Activated CD8-positive, alpha-beta T cell treated with anti-CD3 and anti-CD28 coated beads for 36 hours (primary cell): ENCODE data around the gene KXD1. TPM values are rescaled to one million over a fixed set of nuclear protein-coding genes. Genes with fewer than 3 reads are reported as not detected.
"Not testable (repeated sequence)": the region's sequence is repeated elsewhere in the genome, so short reads cannot be mapped to it uniquely, and the experiment has no call there.

Source experiments
- ATAC-seq: fragments of 200-7000 bp; cut with Tn5 transposase; one replicate; pipeline ENCODE4 v1.10.0; 2021; ENCODE audit warnings: mild to moderate bottlenecking, moderate library complexity
- CTCF ChIA-PET: fragments of 350-600 bp; sonication (Branson Sonifier 250); formaldehyde crosslinking; loops from one replicate; lab custom pipeline; 2021; ENCODE audit warnings: antibody characterized with exemption; lab: Charles Lee
- POLR2A ChIA-PET: fragments of 350-600 bp; sonication (Branson Sonifier 250); formaldehyde crosslinking; loops from one replicate; lab custom pipeline; 2021; ENCODE audit warnings: antibody characterized with exemption; lab: Charles Lee
- DNase-seq: peaks from one replicate; pipeline ENCODE4 v3.0.0-alpha.2; 2020
- H3K27ac Mint-ChIP-seq: one replicate; pipeline ENCODE4 v1.8.0; 2021; ENCODE audit warnings: mild to moderate bottlenecking, mixed read lengths
- H3K27me3 Mint-ChIP-seq: one replicate; pipeline ENCODE4 v1.8.0; 2021; ENCODE audit warnings: mixed read lengths
- H3K36me3 Mint-ChIP-seq: one replicate; pipeline ENCODE4 v1.8.0; 2021; ENCODE audit warnings: low read depth, mixed read lengths
- H3K4me1 Mint-ChIP-seq: one replicate; pipeline ENCODE4 v1.8.0; 2021; ENCODE audit warnings: low read depth, mixed read lengths
- H3K4me3 Mint-ChIP-seq: one replicate; pipeline ENCODE4 v1.8.0; 2021; ENCODE audit warnings: mild to moderate bottlenecking, moderate library complexity, mixed read lengths
- H3K9me3 Mint-ChIP-seq: one replicate; pipeline ENCODE4 v1.8.0; 2021; ENCODE audit warnings: mixed read lengths
- intact Hi-C: fragments of 100-400 bp; cut with micrococcal nuclease; formaldehyde crosslinking; loops from one replicate; pipeline ENCODE4 v1.10.0; 2022
- total RNA-seq, 2 experiments: library from RNA; stranded (reverse); gene quantifications; one replicate each; pipeline ENCODE4 v1.2.3, GENCODE V29; 2021
- TF ChIP-seq, protein P1 (sequence below): fragments of 200-600 bp; IDR thresholded peaks from one replicate; pipeline ENCODE4 v1.8.0; 2022; ENCODE audit warnings: antibody characterized with exemption, mild to moderate bottlenecking

The KXD1 gene
- total RNA-seq, 2 experiments from 2014 or later: 137 to 142 TPM

DNA sequence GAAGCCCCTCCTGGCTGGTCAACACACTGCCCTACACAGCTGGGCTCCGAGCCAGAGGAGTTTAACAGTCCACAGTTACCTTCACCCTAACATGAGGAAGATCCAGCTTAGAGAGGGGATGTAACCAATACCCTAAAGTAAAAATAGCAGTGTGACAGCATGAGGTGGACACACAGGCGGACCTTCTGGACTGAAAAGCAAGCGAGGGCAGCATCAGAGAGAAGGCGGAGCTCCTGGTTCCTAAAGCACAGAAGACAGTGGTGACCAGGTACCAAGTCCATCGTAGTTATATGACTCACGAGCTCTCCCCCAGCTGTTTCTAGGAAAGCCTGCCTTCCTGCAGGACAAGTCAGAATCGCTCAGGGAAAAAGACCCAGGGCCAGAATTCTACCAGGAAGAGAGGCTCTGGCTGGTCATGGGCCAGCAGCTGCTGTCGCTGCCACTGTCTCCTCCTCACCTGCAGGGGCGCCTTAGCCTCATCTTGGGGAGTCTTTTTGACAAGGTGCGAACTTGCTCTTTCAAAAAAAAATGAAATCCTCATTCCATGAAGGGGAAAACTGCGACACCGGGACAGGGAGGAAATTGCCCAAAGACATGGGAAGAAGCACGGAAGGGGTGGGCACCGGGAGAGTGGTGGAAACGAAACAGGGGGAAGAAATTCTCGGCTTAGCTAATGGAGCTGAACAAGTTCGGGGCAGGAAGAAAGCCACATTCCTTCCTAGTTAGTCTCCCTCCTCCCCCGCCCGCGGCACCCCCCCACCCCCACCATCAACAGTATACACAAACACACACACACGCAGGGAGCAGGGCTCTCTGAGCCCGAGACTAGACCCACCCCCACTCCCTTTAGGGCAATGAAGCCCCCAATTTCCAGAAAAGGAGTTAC lies 37.5 kb upstream of the KXD1 start:
- peak; percentile 78 for DNase-seq
- ChIA-PET POLR2A (interaction anchor here (0.7 to 3.8 kb wide), 10 partner anchors 8 to 101 kb away, joined by 3 to 20 read pairs (median 6); partner anchors contain the start of genes REX1BD, SSBP4 and UBA52), CTCF (interaction anchor here (0.8 to 6.6 kb wide), 49 partner anchors 12 to 328 kb away, joined by 3 to 97 read pairs (median 5); partner anchors contain the start of genes REX1BD, UBA52 and UPF1)
- Mint-ChIP-seq H3K36me3 (no peaks in the 10 kb centered on the region), H3K27ac (peak overlapping the region; percentile 80), H3K4me3 (peak overlapping the region; percentile 76), H3K27me3 (no peaks in the 10 kb centered on the region), H3K9me3 (no peaks in the 10 kb centered on the region), H3K4me1 (peaks cover 28% of the 10 kb centered on the region)
- TF ChIP-seq, protein P1, sequence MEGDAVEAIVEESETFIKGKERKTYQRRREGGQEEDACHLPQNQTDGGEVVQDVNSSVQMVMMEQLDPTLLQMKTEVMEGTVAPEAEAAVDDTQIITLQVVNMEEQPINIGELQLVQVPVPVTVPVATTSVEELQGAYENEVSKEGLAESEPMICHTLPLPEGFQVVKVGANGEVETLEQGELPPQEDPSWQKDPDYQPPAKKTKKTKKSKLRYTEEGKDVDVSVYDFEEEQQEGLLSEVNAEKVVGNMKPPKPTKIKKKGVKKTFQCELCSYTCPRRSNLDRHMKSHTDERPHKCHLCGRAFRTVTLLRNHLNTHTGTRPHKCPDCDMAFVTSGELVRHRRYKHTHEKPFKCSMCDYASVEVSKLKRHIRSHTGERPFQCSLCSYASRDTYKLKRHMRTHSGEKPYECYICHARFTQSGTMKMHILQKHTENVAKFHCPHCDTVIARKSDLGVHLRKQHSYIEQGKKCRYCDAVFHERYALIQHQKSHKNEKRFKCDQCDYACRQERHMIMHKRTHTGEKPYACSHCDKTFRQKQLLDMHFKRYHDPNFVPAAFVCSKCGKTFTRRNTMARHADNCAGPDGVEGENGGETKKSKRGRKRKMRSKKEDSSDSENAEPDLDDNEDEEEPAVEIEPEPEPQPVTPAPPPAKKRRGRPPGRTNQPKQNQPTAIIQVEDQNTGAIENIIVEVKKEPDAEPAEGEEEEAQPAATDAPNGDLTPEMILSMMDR: peak; percentile 77
- intact Hi-C loops: loop anchor here (5.0 kb wide), 3 partner anchors 37 to 117 kb away; partner anchors contain the start of genes KLHL26, KXD1 and UBA52
- ATAC-seq: no peak

DNA sequence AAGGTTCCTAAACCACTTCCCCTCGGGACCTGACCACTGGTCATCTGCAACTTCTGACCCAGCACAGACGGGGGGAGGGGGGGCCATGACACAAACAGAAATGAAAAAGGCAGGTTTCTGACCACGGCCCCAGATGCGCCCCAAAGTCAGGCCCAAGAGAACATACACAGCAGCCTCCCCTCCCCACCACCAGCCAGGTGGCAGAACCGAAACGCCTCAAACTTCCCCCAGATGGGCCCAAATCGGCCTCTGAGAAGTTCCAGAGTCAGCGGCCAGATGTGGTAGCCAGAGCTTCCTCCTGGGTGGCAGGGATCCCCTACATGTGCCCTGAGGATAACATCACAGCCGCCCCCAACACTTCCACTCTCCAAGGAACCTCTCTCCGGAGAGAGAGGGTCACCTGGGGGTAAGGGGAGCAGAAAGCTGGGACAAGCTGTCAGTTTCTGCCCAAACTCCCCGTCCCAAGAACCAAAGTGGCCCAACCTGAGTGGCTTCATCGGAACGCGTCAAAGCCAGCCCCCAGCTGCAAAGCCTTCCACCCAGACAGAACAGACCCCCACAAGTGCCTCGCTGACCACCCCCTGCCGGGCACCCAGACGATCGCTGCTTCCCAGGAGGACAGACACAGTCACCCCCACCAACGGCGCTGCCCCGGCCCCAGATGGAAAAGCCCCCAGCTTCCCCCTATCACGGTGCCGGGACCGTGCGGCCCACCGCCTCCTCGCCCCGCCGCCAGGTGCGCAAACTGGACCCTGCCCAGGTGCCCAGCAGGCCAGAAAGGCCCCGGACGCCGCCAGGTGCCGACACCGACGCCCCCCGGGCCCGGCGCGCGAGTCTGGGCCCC lies 36.6 kb upstream of the KXD1 start:
- Mint-ChIP-seq H3K4me3 (peak overlapping the region; percentile 76), H3K36me3 (no peaks in the 10 kb centered on the region), H3K27ac (peak overlapping the region; percentile 94), H3K9me3 (no peaks in the 10 kb centered on the region), H3K27me3 (no peaks in the 10 kb centered on the region), H3K4me1 (peaks cover 19% of the 10 kb centered on the region)
- POLR2A ChIA-PET: interaction anchor here (0.7 to 3.8 kb wide), 17 partner anchors 9 to 423 kb away, joined by 3 to 20 read pairs (median 3); partner anchors contain the start of genes REX1BD, SSBP4 and UBA52
- no peak for ATAC-seq
- TF ChIP-seq, protein P1: no peak
- CTCF ChIA-PET: interaction anchor here (0.9 to 6.6 kb wide), 38 partner anchors 11 to 398 kb away, joined by 3 to 97 read pairs (median 6); partner anchors contain the start of genes COPE, REX1BD, UBA52 and UPF1
- peak; percentile 43 for DNase-seq
- intact Hi-C loops: loop anchor here (5.0 kb wide), 3 partner anchors 36 to 116 kb away; partner anchors contain the start of genes KLHL26, KXD1 and UBA52

DNA sequence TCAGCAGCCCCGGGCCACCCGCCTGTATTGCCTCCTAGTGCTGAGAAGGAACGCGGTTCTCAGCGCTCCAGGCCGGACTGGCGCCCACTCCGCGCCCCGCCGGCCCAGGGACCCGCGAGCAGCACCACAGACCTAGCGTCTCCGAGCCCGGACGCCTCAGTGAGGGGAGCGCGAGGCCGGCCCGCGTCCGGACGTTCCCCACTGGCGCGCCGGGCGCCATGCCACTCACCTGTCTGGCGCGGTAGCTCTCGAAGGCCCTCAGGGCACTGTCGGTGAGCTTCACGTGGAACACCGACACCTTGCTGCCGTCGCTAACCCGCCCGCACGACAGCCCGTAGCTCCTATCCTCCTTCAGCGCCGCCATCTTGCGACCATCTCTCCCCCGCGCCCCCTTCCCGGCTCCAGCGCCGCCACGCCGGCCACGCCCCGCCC lies 36.0 kb upstream of the KXD1 start, which contains the start of gene ELL:
TSS of gene ELL (minus strand) at position 379 of the 432 bp plus-strand sequence. CDS start at position 364, 15 bp downstream.
- ChIA-PET POLR2A (interaction anchor here (0.7 to 3.8 kb wide), 14 partner anchors 10 to 423 kb away, joined by 3 to 20 read pairs (median 4); partner anchors contain the start of genes COPE, DDX49, REX1BD and SSBP4), CTCF (interaction anchor here (1.0 to 6.6 kb wide), 14 partner anchors 15 to 397 kb away, joined by 3 to 97 read pairs (median 10); partner anchors contain the start of genes COPE, REX1BD and UBA52)
- no peaks in the 10 kb centered on the region for H3K36me3 Mint-ChIP-seq
- peak within 1 kb of the TSS; percentile 76 for H3K4me3 Mint-ChIP-seq
- ATAC-seq (no peak), DNase-seq (no peak)
- peak within 1 kb of the TSS; percentile 94 for H3K27ac Mint-ChIP-seq
- H3K4me1 Mint-ChIP-seq: peaks cover 13% of the 10 kb centered on the region
- TF ChIP-seq, protein P1: no peak
- H3K27me3 Mint-ChIP-seq: no peaks in the 10 kb centered on the region
- intact Hi-C loops: loop anchor here (5.0 kb wide), 3 partner anchors 36 to 116 kb away; partner anchors contain the start of genes KLHL26, KXD1 and UBA52
- no peaks in the 10 kb centered on the region for H3K9me3 Mint-ChIP-seq

DNA sequence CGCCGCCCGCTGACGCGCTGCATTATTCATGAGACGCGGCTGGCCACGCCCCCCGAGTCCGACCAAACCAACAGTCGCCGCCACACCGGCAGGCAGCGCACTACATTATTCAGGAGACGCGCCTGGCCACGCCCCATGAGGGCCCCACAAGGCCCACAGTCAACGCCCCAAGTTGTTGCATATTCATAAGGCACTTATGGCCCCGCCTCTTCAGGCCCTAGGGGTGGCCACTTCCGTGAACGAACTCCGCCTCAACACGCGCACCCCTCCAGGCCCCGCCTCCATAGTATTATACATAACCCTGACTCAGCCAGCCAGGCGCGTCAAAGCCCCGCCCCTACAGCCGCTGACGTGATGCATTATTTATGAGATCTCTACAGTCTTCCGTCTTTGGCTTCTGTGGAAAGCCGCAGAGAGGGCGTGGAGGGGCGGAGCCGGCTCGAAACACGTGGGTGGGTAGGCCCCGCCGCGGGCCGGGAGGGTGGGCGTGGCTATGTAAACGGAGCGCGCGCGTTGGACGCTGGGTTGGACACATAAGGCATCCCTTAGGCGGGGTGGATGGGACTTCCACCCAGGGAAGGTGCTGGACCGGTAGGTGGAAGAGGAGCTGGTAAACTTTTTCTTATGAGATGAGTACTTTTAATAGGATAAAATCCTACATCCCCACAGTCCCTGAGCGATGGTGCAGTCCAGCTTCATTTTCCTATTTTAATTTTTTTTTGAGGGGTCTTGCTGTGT lies 35.4 kb upstream of the KXD1 start:
- H3K4me3 Mint-ChIP-seq: peak overlapping the region; percentile 76
- no peaks in the 10 kb centered on the region for H3K27me3 Mint-ChIP-seq
- H3K36me3 Mint-ChIP-seq: no peaks in the 10 kb centered on the region
- peak; percentile 93 for ATAC-seq
- peak; percentile 100 for DNase-seq
- ChIA-PET POLR2A (interaction anchor here (0.7 to 3.8 kb wide), 16 partner anchors 9 to 424 kb away, joined by 3 to 20 read pairs (median 4); partner anchors contain the start of genes COPE, DDX49, FKBP8 and KXD1), CTCF (interaction anchor here (1.3 to 6.6 kb wide), 7 partner anchors 15 to 71 kb away, joined by 3 to 97 read pairs (median 13); partner anchors contain the start of gene UBA52)
- no peaks in the 10 kb centered on the region for H3K9me3 Mint-ChIP-seq
- TF ChIP-seq, protein P1: no peak
- H3K4me1 Mint-ChIP-seq: peaks cover 9% of the 10 kb centered on the region
- peak overlapping the region; percentile 94 for H3K27ac Mint-ChIP-seq
- intact Hi-C loops: loop anchor here (5.0 kb wide), 3 partner anchors 35 to 115 kb away; partner anchors contain the start of genes KLHL26, KXD1 and UBA52

DNA sequence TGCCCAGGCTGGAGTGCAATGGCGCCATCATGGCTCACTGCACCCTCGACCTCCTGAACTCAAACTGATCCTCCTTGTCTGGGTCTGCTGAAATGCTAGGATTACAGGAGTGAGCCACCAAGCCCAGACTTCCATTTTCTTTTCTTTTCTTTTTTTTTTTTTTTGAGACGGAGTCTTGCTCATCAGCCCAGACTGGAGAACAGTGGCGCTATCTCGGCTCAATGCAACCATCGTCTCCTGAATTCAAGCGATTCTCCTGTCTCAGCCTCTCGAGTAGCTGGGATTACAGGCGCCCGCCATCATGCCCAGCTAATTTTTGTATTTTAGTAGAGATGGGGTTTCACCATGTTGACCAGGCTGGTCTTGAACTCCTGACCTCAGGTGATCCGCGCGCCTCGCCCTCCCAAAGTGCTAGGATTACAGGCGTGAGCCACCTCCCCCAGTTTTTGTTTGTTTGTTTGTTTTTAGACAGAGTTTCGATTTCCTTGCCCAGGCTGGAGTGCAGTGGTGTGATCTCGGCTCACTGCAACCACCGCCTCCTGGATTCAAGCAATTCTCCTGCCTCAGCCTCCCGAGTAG lies 34.7 kb upstream of the KXD1 start:
- ATAC-seq, H3K4me1 Mint-ChIP-seq, H3K27me3 Mint-ChIP-seq, H3K36me3 Mint-ChIP-seq, H3K9me3 Mint-ChIP-seq, DNase-seq: not testable (repeated sequence)
- Mint-ChIP-seq H3K27ac (peak overlapping the region; percentile 94), H3K4me3 (peak overlapping the region; percentile 76)
- intact Hi-C loops: loop anchor here (5.0 kb wide), 3 partner anchors 34 to 114 kb away; partner anchors contain the start of genes KLHL26, KXD1 and UBA52
- POLR2A ChIA-PET: interaction anchor here (0.9 to 3.8 kb wide), 7 partner anchors 9 to 57 kb away, joined by 3 to 20 read pairs (median 6); partner anchors contain the start of genes FKBP8, KXD1 and UBA52
- CTCF ChIA-PET: interaction anchor here (0.9 to 1.2 kb wide), 4 partner anchors 19 to 104 kb away, joined by 3 read pairs; partner anchors contain the start of gene SSBP4
